Activated T-cell treated with anti-CD3 and anti-CD28 coated beads, Interleukin-2, amount 50 U/mL, for 1 hour (primary cell): Measurements from ENCODE around the gene MYH14.

ENCODE experiments used
- DNase-seq: peaks from one replicate; pipeline ENCODE4 v3.0.0-alpha.2; 2020

MYH14 gene

DNA sequence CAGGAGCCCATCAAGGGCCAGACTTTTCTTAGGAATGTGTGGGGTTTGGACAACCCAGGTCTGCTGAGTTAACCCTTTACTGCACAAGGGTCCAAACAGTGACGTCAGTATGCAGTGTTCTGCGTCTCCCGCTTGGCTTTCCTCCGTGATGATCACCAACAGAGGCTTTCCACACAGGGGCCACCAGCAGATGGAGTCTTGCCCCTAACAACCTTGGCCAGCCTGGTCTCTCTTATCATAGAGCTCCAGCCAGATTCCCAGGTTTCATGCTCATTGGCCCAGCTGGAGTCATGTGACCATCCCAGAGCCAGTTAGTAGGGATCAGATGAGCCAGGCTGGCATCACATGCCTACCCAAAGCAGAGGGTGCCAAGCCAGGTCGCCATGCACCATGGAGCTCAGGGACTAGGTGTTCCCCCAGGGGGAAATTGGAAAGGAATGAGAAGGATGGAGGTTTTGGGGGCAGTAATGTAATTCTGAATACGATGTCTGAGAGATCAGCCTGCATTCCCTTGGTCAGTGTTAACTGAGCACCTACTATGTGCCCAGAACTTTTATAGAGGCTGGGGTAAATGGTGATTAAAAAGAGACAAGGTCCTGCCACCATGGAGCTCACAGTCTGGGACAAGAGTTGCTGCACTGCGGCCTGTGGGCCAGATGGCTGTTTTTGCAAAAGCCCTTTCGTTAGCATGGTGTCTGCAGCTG is 61.2 kb downstream of the MYH14 start:
- no peak for DNase-seq

DNA sequence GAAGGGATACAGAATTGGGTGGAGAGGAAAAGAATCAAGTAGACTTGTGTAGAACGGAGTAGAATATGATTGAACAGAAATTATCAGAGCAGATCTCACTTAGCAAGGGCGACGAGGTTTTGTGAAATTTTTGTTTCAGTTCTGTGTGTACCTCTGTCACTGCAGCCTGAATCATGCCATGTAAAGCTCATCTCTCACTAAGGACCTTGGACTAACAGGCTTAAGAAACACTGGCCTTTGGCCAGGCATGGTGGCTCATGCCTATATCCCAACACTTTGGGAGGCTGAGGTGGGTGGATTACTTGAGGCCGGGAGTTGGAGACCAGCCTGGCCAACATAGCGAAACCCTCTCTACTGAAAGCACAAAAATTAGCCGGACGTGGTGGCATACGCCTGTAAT is 62.6 kb downstream of the MYH14 start:
- DNase-seq, result no peak

DNA sequence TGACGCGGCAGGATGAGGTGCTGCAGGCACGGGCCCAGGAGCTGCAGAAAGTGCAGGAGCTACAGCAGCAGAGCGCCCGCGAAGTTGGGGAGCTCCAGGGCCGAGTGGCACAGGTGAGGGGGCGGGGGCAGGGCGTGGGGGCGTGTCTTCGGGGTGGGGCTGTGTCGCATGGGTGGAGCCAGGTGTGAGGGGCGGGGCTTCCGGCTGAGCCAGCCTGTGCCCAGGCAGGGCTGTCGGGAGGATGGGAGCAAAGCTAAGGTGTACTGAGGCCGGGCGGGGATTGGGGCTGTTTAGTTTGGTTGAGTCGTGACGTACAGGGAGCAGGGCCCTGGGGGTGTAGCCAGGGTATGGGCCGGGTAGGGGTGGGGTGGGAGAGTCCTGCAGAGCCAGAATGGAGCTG is 63.5 kb downstream of the MYH14 start:
- DNase-seq, result peak; percentile 27

DNA sequence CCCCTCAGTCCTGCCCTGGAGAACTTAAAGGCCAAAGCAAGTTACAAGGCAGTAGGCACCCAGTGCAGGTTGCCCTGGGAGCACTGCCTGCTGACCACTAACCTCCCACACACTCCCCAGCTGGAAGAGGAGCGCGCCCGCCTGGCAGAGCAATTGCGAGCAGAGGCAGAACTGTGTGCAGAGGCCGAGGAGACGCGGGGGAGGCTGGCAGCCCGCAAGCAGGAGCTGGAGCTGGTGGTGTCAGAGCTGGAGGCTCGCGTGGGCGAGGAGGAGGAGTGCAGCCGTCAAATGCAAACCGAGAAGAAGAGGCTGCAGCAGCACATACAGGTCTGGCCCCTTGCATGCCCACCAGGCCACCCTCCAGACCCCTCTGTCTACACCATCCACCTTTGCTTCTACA is 64.6 kb downstream of the MYH14 start:
- DNase-seq, result no peak

DNA sequence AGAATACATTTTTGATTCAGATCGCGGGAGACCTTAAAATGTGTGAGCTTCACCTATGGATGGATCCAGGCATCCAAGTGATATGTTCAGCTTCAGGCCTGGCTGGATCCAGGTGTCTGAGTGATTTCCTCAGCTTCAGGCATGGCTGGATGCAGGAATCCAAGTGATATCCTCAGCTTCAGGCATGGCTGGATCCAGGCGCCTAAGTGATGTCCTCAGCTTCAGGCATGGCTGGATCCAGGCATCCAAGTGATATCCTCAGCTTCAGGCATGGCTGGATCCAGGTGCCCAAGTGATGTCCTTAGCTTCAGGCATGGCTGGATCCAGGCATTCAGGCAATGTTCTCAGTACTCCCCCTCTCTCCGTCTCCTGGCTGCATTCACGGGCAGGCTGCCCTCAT is 65.1 kb downstream of the MYH14 start:
- no peak for DNase-seq

DNA sequence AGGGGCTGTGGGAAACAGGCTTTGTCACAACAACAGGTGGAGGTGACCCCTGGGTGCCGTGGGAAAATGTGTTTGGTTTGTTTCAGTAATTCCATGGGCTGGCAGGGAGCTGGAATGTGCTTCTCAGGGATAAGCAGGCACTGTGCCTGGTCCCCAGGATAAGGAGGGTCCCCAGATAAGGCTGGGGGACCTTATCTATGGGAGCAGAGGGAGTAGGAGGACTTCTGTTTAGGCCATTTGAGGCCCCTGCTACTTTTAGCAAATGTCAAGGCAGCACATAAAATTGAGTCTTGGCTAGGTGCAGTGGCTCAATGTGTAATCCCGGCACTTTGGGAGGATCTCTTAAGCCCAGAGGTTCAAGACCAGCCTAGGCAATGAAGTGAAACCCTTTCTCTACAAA is 66.2 kb downstream of the MYH14 start:
- no peak for DNase-seq

DNA sequence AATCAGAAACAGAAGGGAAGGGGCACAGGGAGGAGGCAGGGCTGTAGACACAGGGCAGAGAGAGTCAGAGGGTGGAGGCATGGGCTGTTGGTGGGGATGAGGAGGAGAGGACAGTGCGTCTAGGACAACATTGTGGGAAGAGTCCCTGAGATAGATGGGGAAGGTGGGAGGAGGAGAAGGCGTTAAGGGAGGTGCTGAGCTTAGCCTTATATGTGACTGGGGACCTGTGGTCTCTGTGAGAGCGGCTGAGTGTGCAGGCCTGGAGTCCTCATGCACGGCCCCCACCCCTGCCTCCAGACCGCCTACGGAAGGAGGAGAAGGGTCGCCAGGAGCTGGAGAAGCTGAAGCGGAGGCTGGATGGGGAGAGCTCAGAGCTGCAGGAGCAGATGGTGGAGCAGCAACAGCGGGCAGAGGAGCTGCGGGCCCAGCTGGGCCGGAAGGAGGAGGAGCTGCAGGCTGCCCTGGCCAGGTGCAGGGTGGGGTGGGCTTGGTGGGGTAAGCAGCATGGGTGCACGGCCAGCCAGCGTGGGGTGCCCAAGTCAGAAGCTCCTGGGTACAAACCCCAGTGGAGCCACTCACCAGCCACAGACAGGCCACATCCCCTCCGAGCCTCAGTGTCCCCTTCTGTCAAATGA is 69.0 kb downstream of the MYH14 start:
- DNase-seq, result no peak

DNA sequence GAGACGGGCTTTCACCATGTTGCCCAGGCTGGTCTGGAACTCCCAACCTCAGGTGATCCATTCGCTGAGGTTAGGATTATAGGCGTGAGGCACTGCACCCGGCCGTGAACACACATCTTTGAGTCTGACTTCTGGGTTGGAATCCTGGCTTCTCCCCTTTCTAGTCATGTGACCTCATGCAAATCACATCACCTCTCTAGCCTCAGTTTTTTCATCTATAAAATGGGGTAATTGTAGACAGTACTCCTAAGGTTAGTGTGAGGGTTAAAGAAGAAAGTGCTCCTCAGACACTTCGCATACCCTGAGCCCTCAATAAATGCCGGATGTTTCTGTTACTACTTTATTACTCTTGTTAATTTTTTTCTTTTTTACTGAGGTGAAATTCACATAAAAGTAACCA is 70.4 kb downstream of the MYH14 start:
- DNase-seq, result no peak

DNA sequence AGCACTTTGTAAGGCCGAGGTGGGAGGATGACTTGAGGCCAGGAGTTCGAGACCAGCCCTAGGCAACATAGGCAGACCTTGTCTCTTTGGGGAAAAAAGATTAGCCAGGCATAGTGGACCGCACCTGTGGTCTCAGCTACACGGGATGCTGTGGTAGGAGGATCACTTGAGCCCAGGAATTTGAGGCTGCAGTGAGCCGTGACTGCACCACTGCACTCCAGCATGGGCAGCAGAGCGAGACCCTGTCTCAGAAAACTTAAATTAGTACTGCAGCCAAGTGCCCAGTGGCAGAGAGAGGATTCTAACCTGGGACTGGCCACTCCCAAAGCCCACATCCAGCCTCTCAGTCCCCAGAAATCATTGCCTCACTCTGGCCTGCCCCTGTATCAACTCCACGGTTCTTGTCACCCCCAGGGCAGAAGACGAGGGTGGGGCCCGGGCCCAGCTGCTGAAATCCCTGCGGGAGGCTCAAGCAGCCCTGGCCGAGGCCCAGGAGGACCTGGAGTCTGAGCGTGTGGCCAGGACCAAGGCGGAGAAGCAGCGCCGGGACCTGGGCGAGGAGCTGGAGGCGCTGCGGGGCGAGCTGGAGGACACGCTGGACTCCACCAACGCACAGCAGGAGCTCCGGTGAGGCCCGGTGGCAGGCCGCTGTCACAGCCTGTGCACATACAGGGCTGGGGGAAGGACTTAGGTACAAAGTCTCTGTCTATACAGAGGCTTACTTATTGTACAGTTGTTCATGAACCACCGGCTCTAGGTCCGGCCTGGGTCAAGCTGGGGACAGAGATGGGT is 72.4 kb downstream of the MYH14 start:
- no peak for DNase-seq

DNA sequence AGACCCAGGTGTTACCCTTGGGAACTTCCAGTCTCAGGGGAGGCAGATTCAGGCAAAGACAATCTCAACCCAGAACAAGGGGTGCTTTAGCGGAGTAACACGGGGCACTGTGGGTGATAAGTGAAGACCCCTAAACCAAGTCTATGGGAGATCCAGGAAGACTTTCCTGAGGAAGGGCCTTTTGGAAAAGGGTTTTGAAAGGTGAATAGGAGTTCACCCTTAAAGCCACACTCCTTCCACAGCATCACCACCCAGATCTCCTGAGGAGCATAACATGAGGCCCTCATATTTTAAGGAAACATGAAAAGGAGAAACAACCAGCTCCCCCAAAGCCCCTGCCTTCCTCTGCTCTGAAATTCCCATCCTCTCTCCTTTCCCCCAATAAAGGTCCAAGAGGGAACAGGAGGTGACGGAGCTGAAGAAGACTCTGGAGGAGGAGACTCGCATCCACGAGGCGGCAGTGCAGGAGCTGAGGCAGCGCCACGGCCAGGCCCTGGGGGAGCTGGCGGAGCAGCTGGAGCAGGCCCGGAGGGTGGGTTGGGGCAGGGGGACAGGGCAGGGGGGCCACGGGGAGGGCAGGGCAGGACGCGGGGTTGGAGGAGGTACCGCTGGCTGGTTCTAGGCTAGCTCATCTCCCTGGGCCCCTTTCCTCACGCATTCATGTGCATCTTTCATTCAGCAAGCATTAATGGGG is 73.1 kb downstream of the MYH14 start:
- no peak for DNase-seq

DNA sequence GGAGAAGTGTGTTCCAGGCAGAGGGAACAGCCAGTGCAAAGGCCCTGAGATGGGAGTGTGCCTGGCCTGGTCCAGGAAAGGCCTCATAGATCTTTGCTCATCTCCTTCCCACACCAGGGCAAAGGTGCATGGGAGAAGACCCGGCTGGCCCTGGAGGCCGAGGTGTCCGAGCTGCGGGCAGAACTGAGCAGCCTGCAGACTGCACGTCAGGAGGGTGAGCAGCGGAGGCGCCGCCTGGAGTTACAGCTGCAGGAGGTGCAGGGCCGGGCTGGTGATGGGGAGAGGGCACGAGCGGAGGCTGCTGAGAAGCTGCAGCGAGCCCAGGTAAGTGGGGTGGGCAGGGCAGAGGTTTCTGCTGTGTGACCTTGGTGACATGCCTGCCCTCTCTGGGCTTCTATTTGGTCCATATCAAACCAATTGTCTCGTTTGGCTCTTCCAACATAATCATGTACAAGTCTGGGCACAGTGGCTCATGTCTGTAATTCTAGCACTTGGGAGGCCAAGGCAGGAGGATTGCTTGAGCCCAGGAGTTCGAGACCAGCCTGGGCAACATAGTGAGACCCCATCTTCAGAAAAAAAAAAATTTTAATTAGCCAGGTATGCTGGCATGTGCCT is 74.7 kb downstream of the MYH14 start:
- no peak for DNase-seq

DNA sequence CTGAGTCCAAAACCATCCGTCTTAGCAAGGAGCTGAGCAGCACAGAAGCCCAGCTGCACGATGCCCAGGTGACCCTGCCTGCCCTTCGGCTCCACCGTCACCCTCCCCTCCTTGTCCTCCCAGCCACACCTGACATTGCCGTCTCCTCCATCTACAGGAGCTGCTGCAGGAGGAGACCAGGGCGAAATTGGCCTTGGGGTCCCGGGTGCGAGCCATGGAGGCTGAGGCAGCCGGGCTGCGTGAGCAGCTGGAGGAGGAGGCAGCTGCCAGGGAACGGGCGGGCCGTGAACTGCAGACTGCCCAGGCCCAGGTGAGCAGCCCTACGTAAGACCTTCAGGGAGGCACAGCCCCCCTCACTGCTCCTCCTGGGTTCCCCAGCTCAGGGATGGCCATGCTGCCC is 76.7 kb downstream of the MYH14 start:
- DNase-seq, result no peak

DNA sequence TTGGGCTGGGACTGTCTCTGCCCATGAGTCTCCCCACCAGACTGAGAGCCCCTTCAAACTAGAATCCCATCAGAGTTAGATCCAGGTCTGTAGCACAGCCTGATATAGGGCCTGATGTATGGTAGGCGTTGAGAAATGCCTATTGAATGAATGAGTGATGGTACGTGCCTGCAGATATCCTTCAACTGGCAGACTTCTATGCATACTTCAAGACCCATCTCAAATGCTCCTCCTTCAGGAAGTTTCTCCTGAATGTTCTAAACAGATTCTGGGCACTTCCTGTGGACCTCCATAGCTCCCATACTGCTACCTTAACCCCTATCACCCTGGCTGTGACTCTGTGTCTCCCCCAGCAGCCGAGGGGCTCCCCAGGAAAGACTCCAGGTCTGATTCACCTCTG is 77.6 kb downstream of the MYH14 start:
- DNase-seq, result no peak

DNA sequence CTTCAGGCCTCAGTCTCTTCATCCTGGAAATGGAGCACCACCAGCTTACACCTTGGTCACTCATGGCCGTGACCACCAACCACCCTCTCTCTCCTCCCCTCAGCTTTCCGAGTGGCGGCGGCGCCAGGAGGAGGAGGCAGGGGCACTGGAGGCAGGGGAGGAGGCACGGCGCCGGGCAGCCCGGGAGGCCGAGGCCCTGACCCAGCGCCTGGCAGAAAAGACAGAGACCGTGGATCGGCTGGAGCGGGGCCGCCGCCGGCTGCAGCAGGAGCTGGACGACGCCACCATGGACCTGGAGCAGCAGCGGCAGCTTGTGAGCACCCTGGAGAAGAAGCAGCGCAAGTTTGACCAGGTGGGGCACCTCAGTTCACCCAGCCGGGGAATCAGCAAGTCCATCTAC is 78.1 kb downstream of the MYH14 start:
- DNase-seq, result no peak

DNA sequence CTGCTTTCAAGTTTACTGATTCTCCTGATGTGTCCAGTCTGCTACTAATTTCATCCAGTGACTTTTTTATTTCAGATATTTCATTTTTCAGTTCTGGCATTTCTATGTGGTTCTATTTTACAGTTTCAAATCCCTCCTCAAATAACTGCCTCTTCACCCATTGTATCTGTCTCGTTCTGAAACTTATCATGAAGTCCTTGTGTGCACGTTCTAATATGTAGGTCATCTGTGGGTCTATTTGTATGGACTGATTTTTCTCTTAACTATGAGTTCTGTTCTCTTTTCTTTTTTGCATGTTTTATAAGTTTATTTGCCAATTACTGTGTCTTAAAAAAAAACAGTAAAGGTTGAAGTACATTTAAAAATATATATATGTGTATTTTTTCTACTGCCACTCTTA is 82.4 kb downstream of the MYH14 start:
- no peak for DNase-seq

DNA sequence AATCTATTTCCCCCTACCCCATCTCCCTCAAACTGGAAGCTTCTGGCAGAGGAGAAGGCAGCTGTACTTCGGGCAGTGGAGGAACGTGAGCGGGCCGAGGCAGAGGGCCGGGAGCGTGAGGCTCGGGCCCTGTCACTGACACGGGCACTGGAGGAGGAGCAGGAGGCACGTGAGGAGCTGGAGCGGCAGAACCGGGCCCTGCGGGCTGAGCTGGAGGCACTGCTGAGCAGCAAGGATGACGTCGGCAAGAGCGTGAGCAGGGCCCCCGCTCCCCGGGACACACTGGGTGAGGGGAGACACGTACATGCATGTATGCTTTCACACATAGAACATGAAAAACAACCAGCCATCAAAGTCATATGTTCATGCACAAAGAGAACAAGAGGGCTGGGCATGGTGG is 83.0 kb downstream of the MYH14 start:
- no peak for DNase-seq

DNA sequence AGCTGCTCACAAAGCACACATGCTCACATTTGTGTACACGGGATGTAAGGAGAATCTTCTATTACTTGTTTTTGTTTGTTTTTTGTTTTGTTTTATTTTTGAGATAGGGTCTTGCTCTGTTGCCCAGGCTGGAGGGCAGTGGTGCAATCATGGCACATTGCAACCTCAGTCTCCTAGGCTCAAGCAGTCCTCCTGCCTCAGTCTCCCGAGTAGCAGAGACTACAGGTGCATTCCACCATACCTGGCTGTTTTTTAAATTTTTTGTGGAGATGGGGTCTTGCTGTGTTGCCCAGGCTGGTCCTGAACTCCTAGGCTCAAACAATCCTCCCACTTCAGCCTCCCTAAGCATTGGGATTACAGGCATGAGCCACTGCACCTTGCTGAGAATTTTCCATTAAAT is 83.9 kb downstream of the MYH14 start:
- DNase-seq, result no peak

DNA sequence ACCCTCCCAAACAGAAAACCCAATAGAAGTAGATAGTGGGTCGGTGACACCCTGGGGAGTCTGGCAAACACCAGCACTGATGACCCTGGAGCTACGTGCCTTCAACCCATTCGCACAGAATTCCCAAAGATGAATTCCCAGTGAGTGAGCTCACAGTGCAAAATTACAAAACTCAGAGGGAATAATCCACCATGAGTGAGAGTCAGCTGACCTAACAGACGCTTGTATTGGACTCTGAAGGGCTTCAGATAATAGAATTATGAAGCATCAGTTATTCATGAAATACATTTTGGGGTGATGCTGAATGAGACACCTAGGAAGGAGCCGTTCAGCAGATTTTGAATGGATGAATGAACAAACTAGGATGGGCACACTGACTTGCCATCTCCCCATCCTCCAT is 85.5 kb downstream of the MYH14 start:
- DNase-seq, result no peak

DNA sequence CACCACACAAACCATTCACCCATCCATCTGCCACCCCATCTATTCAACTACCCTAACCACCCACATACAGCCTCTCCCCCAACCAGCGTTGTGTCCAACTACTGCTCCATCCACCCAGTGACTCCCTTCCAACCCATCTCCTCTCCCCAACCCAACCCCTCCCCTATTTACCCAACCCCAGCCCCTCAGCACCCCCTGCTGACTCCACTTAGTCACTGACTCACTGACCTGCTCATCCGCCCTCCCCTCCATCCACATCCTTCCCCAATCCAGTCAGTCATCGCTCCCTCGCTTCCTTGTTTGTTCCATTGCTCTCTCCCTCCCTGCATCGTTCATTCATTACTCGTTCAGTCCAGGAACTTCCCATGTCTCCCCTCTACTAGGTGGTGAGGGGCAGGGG is 86.6 kb downstream of the MYH14 start:
- no peak for DNase-seq

DNA sequence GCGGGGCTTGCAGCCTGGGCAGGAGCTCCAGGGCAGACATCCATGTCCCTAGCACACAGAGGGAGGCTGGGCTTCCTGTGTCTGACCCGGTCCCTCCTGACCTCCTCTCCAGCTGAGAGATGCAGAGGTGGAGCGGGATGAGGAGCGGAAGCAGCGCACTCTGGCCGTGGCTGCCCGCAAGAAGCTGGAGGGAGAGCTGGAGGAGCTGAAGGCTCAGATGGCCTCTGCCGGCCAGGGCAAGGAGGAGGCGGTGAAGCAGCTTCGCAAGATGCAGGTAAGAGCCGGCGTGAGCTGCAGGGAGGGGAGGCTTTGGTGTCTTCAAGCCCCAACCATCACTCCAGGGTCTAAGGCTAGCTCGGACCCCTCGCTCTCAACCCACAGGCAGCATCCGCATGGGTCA is 87.4 kb downstream of the MYH14 start:
- no peak for DNase-seq

DNA sequence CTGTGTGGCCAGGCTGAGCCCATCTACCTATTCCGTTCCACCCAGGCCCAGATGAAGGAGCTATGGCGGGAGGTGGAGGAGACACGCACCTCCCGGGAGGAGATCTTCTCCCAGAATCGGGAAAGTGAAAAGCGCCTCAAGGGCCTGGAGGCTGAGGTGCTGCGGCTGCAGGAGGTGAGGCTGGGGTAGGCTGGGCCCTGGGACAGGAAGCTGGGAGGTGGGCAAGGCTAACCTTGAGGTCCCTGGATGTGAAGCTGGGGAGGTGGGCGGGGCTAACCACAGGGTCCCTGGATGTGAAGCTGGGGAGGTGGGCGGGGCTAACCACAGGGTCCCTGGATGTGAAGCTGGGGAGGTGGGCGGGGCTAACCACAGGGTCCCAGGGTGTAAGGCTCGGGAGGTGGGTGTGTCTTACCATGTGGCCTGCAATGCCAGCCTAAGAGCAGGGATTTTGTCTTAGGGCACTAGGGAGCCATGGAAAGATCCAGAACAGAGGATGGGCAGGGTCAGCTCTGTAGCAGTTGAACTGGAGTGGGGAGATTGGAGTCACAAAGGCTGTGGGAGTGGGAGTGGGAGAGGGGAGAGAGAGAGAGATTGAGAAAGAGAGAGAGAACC is 88.9 kb downstream of the MYH14 start:
- DNase-seq, result no peak

DNA sequence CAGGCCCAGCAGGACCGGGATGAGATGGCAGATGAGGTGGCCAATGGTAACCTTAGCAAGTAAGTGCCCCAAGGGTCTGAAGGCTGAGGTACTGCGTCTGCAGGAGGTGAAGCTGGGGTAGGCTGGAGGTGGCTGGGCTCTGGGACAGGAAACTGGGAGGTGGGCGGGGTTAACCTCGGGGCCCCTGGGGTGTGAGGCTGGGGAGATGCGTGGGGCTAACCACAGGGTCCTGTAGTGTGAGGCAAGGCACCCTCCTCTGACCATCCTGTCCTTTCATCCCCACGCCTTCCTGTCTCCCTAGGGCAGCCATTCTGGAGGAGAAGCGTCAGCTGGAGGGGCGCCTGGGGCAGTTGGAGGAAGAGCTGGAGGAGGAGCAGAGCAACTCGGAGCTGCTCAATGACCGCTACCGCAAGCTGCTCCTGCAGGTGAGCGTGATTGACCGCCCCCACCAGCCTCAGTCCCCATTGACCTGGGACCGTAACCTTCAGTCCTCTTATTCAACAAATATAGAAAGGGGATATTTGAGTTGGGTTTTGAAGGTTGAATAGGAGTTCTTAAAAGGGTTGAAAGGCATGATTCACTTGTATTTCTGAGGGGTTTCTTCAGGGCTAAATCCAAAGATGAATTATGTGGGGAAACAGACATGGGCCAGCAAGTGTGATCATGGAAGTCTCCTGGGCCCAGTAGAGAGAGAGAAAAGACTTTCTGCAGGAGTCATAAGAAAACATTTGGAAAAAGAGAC is 90.0 kb downstream of the MYH14 start:
- no peak for DNase-seq
